ENCODE data around the gene ATP1A1. TPM values are rescaled to one million over a fixed set of nuclear protein-coding genes. Genes with fewer than 3 reads are reported as not detected.

The ATP1A1 gene
- total and polyA plus RNA-seq, 9 of the 15 experiments (the other 6 are each of a cell fraction or from before 2014, with no cell fraction given), result 99.3 to 513 (median 234) TPM

DNA sequence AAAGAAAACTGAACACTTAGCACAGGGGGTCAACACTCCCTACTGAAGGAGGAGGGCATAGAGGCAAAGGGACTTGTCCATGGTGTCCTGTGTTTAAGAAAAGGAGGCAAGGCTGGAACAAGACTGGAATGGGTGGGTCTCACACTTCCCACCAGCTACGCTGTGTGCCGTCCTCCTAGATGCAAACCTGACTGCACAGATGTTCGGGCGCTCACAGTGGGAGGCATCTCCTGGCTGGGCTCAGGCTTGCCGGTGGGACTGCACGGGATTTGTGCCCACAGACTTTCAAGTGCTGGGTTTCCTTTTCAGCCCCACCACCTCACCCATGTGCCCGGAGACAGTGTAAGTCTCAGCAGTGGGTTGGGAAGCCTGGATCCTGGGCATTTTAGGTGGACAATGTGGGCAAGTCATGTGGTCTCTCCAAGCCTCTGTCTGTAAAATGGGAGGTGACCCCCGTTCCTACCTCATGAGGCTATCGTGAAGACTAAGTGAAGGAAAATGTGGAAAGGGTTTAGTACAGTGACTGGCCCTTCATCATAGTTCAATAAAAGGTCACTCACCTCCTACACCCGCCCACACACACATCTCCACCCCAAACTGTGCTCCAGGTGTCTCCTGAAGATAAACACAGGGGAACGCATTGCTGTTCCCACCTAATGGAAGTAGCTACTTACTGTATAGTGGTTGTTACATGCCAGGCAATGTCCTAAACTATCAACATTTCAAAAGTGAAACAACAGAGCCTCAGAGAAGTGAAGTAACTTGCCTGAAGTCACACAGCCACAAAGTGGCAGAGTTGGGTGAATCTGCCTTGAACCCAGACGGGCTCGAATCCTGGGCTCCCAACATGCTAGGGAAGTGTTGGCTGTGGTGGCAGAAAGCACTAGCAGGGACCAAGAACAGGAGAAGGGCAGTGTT, 36.0 kb downstream of the ATP1A1 start (continued):
- TF ChIP-seq, protein P1, sequence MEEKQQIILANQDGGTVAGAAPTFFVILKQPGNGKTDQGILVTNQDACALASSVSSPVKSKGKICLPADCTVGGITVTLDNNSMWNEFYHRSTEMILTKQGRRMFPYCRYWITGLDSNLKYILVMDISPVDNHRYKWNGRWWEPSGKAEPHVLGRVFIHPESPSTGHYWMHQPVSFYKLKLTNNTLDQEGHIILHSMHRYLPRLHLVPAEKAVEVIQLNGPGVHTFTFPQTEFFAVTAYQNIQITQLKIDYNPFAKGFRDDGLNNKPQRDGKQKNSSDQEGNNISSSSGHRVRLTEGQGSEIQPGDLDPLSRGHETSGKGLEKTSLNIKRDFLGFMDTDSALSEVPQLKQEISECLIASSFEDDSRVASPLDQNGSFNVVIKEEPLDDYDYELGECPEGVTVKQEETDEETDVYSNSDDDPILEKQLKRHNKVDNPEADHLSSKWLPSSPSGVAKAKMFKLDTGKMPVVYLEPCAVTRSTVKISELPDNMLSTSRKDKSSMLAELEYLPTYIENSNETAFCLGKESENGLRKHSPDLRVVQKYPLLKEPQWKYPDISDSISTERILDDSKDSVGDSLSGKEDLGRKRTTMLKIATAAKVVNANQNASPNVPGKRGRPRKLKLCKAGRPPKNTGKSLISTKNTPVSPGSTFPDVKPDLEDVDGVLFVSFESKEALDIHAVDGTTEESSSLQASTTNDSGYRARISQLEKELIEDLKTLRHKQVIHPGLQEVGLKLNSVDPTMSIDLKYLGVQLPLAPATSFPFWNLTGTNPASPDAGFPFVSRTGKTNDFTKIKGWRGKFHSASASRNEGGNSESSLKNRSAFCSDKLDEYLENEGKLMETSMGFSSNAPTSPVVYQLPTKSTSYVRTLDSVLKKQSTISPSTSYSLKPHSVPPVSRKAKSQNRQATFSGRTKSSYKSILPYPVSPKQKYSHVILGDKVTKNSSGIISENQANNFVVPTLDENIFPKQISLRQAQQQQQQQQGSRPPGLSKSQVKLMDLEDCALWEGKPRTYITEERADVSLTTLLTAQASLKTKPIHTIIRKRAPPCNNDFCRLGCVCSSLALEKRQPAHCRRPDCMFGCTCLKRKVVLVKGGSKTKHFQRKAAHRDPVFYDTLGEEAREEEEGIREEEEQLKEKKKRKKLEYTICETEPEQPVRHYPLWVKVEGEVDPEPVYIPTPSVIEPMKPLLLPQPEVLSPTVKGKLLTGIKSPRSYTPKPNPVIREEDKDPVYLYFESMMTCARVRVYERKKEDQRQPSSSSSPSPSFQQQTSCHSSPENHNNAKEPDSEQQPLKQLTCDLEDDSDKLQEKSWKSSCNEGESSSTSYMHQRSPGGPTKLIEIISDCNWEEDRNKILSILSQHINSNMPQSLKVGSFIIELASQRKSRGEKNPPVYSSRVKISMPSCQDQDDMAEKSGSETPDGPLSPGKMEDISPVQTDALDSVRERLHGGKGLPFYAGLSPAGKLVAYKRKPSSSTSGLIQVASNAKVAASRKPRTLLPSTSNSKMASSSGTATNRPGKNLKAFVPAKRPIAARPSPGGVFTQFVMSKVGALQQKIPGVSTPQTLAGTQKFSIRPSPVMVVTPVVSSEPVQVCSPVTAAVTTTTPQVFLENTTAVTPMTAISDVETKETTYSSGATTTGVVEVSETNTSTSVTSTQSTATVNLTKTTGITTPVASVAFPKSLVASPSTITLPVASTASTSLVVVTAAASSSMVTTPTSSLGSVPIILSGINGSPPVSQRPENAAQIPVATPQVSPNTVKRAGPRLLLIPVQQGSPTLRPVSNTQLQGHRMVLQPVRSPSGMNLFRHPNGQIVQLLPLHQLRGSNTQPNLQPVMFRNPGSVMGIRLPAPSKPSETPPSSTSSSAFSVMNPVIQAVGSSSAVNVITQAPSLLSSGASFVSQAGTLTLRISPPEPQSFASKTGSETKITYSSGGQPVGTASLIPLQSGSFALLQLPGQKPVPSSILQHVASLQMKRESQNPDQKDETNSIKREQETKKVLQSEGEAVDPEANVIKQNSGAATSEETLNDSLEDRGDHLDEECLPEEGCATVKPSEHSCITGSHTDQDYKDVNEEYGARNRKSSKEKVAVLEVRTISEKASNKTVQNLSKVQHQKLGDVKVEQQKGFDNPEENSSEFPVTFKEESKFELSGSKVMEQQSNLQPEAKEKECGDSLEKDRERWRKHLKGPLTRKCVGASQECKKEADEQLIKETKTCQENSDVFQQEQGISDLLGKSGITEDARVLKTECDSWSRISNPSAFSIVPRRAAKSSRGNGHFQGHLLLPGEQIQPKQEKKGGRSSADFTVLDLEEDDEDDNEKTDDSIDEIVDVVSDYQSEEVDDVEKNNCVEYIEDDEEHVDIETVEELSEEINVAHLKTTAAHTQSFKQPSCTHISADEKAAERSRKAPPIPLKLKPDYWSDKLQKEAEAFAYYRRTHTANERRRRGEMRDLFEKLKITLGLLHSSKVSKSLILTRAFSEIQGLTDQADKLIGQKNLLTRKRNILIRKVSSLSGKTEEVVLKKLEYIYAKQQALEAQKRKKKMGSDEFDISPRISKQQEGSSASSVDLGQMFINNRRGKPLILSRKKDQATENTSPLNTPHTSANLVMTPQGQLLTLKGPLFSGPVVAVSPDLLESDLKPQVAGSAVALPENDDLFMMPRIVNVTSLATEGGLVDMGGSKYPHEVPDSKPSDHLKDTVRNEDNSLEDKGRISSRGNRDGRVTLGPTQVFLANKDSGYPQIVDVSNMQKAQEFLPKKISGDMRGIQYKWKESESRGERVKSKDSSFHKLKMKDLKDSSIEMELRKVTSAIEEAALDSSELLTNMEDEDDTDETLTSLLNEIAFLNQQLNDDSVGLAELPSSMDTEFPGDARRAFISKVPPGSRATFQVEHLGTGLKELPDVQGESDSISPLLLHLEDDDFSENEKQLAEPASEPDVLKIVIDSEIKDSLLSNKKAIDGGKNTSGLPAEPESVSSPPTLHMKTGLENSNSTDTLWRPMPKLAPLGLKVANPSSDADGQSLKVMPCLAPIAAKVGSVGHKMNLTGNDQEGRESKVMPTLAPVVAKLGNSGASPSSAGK (IDR thresholded peaks at IDR 0.05), result no peak
- TF ChIP-seq, protein P2, sequence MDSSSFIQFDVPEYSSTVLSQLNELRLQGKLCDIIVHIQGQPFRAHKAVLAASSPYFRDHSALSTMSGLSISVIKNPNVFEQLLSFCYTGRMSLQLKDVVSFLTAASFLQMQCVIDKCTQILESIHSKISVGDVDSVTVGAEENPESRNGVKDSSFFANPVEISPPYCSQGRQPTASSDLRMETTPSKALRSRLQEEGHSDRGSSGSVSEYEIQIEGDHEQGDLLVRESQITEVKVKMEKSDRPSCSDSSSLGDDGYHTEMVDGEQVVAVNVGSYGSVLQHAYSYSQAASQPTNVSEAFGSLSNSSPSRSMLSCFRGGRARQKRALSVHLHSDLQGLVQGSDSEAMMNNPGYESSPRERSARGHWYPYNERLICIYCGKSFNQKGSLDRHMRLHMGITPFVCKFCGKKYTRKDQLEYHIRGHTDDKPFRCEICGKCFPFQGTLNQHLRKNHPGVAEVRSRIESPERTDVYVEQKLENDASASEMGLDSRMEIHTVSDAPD (CRISPR knock-in tag; IDR thresholded peaks at IDR 0.05), result no peak
- TF ChIP-seq PHTF2 (CRISPR knock-in tag; IDR thresholded peaks at IDR 0.05) (no peak), SIX5 (IDR thresholded peaks at IDR 0.05; ENCODE audit: borderline replicate concordance in 1 of 2, insufficient read depth in 1 of 2, low read depth in 1 of 2, low read length in 2 of 2) (no peak), MIER1 (IDR thresholded peaks at IDR 0.05; ENCODE audit: low read depth) (no peak), PTRF (tag; IDR thresholded peaks at IDR 0.05) (no peak), ZNF121 (CRISPR knock-in tag; conservative IDR thresholded peaks at IDR 0.05) (no peak), RBM25 (IDR thresholded peaks at IDR 0.05; ENCODE audit: low read depth, low read length, severe bottlenecking) (peak; percentile 84), EP400 (IDR thresholded peaks at IDR 0.05) (peak; percentile 35; the same call in 1 of the 2 replicates), ZFP36 (IDR thresholded peaks at IDR 0.05; ENCODE audit: low read depth, low read length, partially characterized antibody) (peak; percentile 96)
- TF ChIP-seq, protein P3, sequence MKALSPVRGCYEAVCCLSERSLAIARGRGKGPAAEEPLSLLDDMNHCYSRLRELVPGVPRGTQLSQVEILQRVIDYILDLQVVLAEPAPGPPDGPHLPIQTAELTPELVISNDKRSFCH (CRISPR knock-in tag; IDR thresholded peaks at IDR 0.05), result no peak
- TF ChIP-seq, protein P3 (tag; IDR thresholded peaks at IDR 0.05), result peak; percentile 89; the same call in 1 of the 2 replicates
